GM12801 (cell line): Measurements from ENCODE around the gene DGKI.

Experiments
- TF ChIP-seq, protein P1 (sequence below): IDR thresholded peaks from one replicate; pipeline ENCODE4 v1.5.1; 2011; ENCODE audit warnings: control low read depth; ENCODE audit not compliant: insufficient read length; ENCODE audit errors: extremely low read depth

The DGKI gene

DNA sequence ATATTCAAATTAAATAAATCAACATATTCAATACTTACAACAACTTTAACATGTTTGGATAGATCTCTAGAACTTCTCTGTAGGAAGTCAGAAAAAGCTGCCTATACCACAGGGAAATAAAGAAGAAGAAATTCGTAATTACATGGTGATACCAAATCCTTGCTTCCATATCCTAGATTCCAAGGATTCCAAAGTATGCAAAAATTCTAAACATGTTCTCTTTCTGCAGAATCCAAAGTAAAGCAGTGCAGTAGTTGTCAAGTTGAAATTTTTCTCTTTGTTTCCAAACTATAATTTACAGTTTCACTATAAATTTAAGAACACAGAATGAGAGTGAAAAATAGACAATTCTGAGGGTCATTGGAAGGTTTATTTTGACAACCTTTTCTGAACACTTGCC is 269.6 kb downstream of the DGKI start:
- TF ChIP-seq, protein P1, sequence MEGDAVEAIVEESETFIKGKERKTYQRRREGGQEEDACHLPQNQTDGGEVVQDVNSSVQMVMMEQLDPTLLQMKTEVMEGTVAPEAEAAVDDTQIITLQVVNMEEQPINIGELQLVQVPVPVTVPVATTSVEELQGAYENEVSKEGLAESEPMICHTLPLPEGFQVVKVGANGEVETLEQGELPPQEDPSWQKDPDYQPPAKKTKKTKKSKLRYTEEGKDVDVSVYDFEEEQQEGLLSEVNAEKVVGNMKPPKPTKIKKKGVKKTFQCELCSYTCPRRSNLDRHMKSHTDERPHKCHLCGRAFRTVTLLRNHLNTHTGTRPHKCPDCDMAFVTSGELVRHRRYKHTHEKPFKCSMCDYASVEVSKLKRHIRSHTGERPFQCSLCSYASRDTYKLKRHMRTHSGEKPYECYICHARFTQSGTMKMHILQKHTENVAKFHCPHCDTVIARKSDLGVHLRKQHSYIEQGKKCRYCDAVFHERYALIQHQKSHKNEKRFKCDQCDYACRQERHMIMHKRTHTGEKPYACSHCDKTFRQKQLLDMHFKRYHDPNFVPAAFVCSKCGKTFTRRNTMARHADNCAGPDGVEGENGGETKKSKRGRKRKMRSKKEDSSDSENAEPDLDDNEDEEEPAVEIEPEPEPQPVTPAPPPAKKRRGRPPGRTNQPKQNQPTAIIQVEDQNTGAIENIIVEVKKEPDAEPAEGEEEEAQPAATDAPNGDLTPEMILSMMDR, result no peak

- TF ChIP-seq, protein P1, result no peak
Measured at GRCh38 chr7:137576481-137576880, 270.3 kb downstream of the DGKI start.

GRCh38 chr7:137574812-137575211 is 272.0 kb downstream of the DGKI start:
- TF ChIP-seq, protein P1, result no peak

GRCh38 chr7:137572056-137572784 is 274.6 kb downstream of the DGKI start:
- TF ChIP-seq, protein P1, result no peak

DNA sequence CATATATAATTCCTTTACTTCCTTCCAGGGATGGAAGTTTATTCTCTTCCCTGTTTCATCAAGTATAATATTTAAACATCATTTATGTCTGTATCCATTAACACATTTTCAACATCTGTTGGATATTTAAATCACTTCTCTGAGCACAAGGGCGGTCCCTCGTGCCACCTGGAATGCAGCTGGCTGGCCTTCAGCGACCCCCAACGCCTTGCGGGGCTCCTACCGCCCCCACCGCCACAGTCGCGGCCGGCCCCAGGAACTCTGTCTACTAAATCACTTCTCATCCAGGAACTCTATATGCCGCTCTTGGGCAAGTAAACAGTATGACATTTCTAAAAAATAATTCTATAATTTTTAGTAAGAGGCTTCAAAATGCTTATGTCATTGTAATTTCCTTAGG is 282.1 kb downstream of the DGKI start:
- TF ChIP-seq, protein P1, result no peak

DNA sequence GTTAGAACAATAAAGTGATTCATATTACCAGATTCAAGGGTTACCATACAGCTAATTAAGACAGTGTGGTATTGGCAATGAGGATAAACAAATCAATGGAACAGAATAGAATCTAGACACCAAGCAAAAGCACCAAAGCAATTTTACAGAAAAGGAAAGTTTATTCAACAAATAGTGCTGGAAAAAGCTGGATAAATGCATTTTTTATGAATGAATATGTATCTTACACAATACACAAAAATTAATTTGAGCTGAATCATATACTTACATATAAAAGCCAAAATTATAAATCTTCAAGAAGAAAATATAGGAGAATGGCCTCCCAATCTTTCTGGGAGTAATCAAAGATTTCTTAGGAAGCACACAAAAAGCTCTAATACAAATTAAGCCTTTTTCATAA is 282.8 kb downstream of the DGKI start:
- TF ChIP-seq, protein P1, result no peak

DNA sequence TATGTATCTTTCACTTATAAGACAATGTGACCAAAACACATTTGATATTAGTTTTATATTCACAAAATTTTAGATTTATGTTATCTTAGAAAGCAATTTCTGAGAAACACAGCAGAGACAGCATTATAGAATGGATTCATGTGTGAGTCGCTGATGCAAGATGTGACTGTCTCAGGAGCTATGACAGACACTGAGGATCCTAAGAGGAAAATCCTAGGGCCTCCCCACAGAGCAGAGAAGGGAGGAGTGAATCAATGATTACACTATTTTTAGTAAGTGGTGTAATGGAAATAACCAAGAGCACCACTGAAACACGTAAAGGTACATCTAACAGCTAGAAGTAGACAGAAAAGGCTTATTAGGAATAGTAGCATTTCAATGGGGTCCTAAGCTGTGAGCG is 299.3 kb downstream of the DGKI start:
- TF ChIP-seq, protein P1, result no peak
